CD14-positive monocyte (primary cell): ENCODE data around the gene NKX1-2. TPM values are rescaled to one million over a fixed set of nuclear protein-coding genes. Genes with fewer than 3 reads are reported as not detected.

Experiments
- DNase-seq, 3 donors: peaks; one replicate each; pipeline ENCODE4 v3.0.0-alpha.2; 2011 to 2022
- H2AFZ ChIP-seq: 2 replicates; pipeline ENCODE4 v1.6.0; 2012; ENCODE audit warnings: mild to moderate bottlenecking, low read depth, low read length, inconsistent platforms; ENCODE audit not compliant: insufficient read depth, poor library complexity, severe bottlenecking
- H3K27ac ChIP-seq, 2 donors: 1 replicate in 1 of 2; 2 replicates in 1 of 2; pipeline ENCODE4 v1.5.1; 2012 to 2013; ENCODE audit warnings: low read length in 2 of 2, control low read depth in 1 of 2, inconsistent platforms in 1 of 2, low read depth in 1 of 2, mild to moderate bottlenecking in 1 of 2
- H3K27me3 ChIP-seq, 2 donors: one replicate each; pipeline versions ENCODE4 v1.6.0 to v1.6.1; 2011 to 2013; ENCODE audit warnings: low read length in 2 of 2; ENCODE audit not compliant: control insufficient read depth in 2 of 2, insufficient read depth in 2 of 2
- H3K36me3 ChIP-seq, 2 donors: replicated peaks in 1 of 2; 1 replicate in 1 of 2; 2 replicates in 1 of 2; pipeline versions ENCODE4 v1.5.1 to v1.6.1; 2012 to 2013; ENCODE audit warnings: low read length in 2 of 2, control low read depth in 1 of 2, inconsistent platforms in 1 of 2, mild to moderate bottlenecking in 1 of 2; ENCODE audit not compliant: insufficient read depth in 2 of 2, control insufficient read depth in 1 of 2
- H3K4me1 ChIP-seq, 2 donors: 1 replicate in 1 of 2; 2 replicates in 1 of 2; pipeline versions ENCODE4 v1.5.1 to v1.6.1; 2012 to 2013; ENCODE audit warnings: low read length in 2 of 2, control low read depth in 1 of 2, inconsistent platforms in 1 of 2, mild to moderate bottlenecking in 1 of 2, moderate library complexity in 1 of 2; ENCODE audit not compliant: insufficient read depth in 2 of 2, control insufficient read depth in 1 of 2
- H3K4me2 ChIP-seq: replicated peaks from 2 replicates; pipeline ENCODE3; 2012; ENCODE audit warnings: low read length, moderate library complexity, mild to moderate bottlenecking; ENCODE audit not compliant: poor library complexity, severe bottlenecking; ENCODE audit errors: extremely low read depth
- H3K4me3 ChIP-seq, 3 experiments: fragments of 200-600 bp in 1 of 3; sonication (generic) in 1 of 3; replicated peaks in 1 of 3; 1 replicate in 2 of 3; 2 replicates in 1 of 3; pipeline ENCODE4 v1.5.1; 2011 to 2013; ENCODE audit warnings: low read length in 3 of 3, mild to moderate bottlenecking in 3 of 3, control low read depth in 2 of 3, low read depth in 2 of 3, inconsistent platforms in 1 of 3, moderate library complexity in 1 of 3
- H3K79me2 ChIP-seq: 2 replicates; pipeline ENCODE4 v1.6.0; 2012; ENCODE audit warnings: mild to moderate bottlenecking, control low read depth, inconsistent platforms, low read length, moderate library complexity; ENCODE audit not compliant: insufficient read depth
- H3K9ac ChIP-seq: 2 replicates; pipeline ENCODE4 v1.6.0; 2017; ENCODE audit warnings: low read length, mild to moderate bottlenecking; ENCODE audit not compliant: insufficient read depth, poor library complexity, severe bottlenecking
- H3K9me3 ChIP-seq, 2 donors: replicated peaks in 1 of 2; 1 replicate in 1 of 2; 2 replicates in 1 of 2; pipeline versions ENCODE4 v1.5.1 to v1.6.1; 2012 to 2013; ENCODE audit warnings: low read length in 2 of 2, control low read depth in 1 of 2; ENCODE audit not compliant: control insufficient read depth in 1 of 2, insufficient read depth in 1 of 2
- H4K20me1 ChIP-seq: 2 replicates; pipeline ENCODE4 v1.6.0; 2012; ENCODE audit warnings: mild to moderate bottlenecking, low read length, control low read depth, moderate library complexity; ENCODE audit not compliant: insufficient read depth
- H3K27ac Mint-ChIP-seq, 7 donors: one replicate each; pipeline ENCODE4 v1.8.0; 2020; ENCODE audit warnings: mild to moderate bottlenecking in 7 of 7, mixed read lengths in 7 of 7, moderate library complexity in 6 of 7, inconsistent platforms in 2 of 7
- H3K27me3 Mint-ChIP-seq, 3 donors: one replicate each; pipeline ENCODE4 v1.8.0; 2021 to 2022; ENCODE audit warnings: low read depth in 3 of 3, mild to moderate bottlenecking in 3 of 3, mixed read lengths in 3 of 3, moderate library complexity in 3 of 3, inconsistent platforms in 1 of 3
- H3K36me3 Mint-ChIP-seq, 2 donors: one replicate each; pipeline ENCODE4 v1.8.0; 2020; ENCODE audit warnings: mixed read lengths in 2 of 2, inconsistent platforms in 1 of 2, mild to moderate bottlenecking in 1 of 2
- H3K4me1 Mint-ChIP-seq: one replicate; pipeline ENCODE4 v1.8.0; 2020; ENCODE audit warnings: mild to moderate bottlenecking, mixed read lengths
- H3K4me3 Mint-ChIP-seq, 2 donors: one replicate each; pipeline ENCODE4 v1.8.0; 2020; ENCODE audit warnings: mild to moderate bottlenecking in 2 of 2, mixed read lengths in 2 of 2, moderate library complexity in 1 of 2
- H3K9me3 Mint-ChIP-seq, 7 donors: one replicate each; pipeline ENCODE4 v1.8.0; 2020 to 2022; ENCODE audit warnings: mixed read lengths in 7 of 7, mild to moderate bottlenecking in 6 of 7, moderate library complexity in 6 of 7, inconsistent platforms in 2 of 7
- WGBS: methylation state at CpG from one replicate; pipeline ENCODE4 v1.1.5; 2013; ENCODE audit warnings: missing lambda C conversion rate; ENCODE audit not compliant: insufficient coverage; 5-methylcytosine and 5-hydroxymethylcytosine counted together
- intact Hi-C, 2 donors: fragments of 100-400 bp; cut with micrococcal nuclease; formaldehyde crosslinking; loops; one replicate each; pipeline versions ENCODE4 v1.15.0 to v1.15.1; 2023
- polyA plus RNA-seq, 3 donors: library from polyadenylated mRNA; depleted of rRNA in 1 of 3; unstranded in 2 of 3; stranded (reverse) in 1 of 3; fragments of 300-500 nt in 2 of 3; fragments of >200 nt in 1 of 3; fragmentation: Illumina TruSeq in 2 of 3; gene quantifications; 1 replicate in 2 of 3; 2 replicates in 1 of 3; pipeline ENCODE4 v1.2.3, GENCODE V29; 2012 to 2021
- TF ChIP-seq, protein P1 (sequence below): fragments of 200-600 bp; IDR thresholded peaks from one replicate; pipeline ENCODE4 v1.8.0; 2022; ENCODE audit warnings: antibody characterized with exemption, mild to moderate bottlenecking

NKX1-2 gene
- polyA plus RNA-seq, 3 donors: not detected

GRCh38 chr10:124493214-124493882, 43.5 kb upstream of the NKX1-2 start:
- peak overlapping the region; percentile 70 to 81 for H3K4me3 Mint-ChIP-seq
- H2AFZ ChIP-seq: no peak overlapping the region
- peaks cover 19% of the 10 kb centered on the region for H3K4me1 Mint-ChIP-seq
- H3K36me3 ChIP-seq: peaks cover 0 to 5% of the 10 kb centered on the region in 2 donors
- no peak overlapping the region for H3K27ac ChIP-seq
- 67% methylated on average over 13 of the region's 23 CpGs for WGBS
- no peak overlapping the region for H3K9ac ChIP-seq
- peaks cover 26 to 30% of the 10 kb centered on the region in 2 donors for H3K36me3 Mint-ChIP-seq
- peaks cover 0 to 2% (median 0%) of the 10 kb centered on the region in 3 donors for H3K27me3 Mint-ChIP-seq
- H3K79me2 ChIP-seq: no peaks in the 10 kb centered on the region
- H3K9me3 Mint-ChIP-seq: no peaks in the 10 kb centered on the region
- TF ChIP-seq, protein P1, sequence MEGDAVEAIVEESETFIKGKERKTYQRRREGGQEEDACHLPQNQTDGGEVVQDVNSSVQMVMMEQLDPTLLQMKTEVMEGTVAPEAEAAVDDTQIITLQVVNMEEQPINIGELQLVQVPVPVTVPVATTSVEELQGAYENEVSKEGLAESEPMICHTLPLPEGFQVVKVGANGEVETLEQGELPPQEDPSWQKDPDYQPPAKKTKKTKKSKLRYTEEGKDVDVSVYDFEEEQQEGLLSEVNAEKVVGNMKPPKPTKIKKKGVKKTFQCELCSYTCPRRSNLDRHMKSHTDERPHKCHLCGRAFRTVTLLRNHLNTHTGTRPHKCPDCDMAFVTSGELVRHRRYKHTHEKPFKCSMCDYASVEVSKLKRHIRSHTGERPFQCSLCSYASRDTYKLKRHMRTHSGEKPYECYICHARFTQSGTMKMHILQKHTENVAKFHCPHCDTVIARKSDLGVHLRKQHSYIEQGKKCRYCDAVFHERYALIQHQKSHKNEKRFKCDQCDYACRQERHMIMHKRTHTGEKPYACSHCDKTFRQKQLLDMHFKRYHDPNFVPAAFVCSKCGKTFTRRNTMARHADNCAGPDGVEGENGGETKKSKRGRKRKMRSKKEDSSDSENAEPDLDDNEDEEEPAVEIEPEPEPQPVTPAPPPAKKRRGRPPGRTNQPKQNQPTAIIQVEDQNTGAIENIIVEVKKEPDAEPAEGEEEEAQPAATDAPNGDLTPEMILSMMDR: no peak
- intact Hi-C loops: no loop called here
- H3K27ac Mint-ChIP-seq: peak overlapping the region; percentile 30 to 89 (median 74)
- no peaks in the 10 kb centered on the region for H3K27me3 ChIP-seq
- peaks cover 12 to 17% of the 10 kb centered on the region in 2 donors for H3K4me1 ChIP-seq
- H3K4me2 ChIP-seq: peak overlapping the region; percentile 71
- H4K20me1 ChIP-seq: no peaks in the 10 kb centered on the region
- no peaks in the 10 kb centered on the region for H3K9me3 ChIP-seq
- peak overlapping the region; percentile 36 to 66 (median 38) for H3K4me3 ChIP-seq
- peak; percentile 35 to 63 (median 48) for DNase-seq

DNA sequence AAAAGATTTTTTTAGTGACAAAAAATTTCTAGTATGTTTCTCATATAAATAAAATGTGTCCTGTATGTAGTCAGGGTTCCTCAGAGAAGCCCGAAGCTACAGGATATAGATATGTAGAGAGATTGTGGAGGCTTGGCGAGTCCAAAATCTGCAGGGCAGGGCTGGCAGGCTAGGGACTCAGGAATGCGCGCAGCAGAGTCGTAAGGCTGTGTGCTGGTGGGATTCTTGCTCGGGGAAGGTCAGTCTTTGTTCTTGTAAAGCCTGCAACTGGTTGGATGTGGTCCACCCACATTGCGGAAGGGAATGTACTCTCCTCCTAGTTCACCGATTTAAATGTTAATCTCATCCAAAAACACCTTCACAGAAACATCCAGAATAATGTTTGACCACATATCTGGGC, 42.4 kb upstream of the NKX1-2 start:
- Histone ChIP-seq H3K4me1 (peaks cover 12 to 17% of the 10 kb centered on the region in 2 donors), H2AFZ (no peak overlapping the region), H3K4me3 (no peak overlapping the region), H3K9ac (no peak overlapping the region), H3K9me3 (peaks cover 0 to 1% of the 10 kb centered on the region in 2 donors), H3K36me3 (peaks cover 0 to 5% of the 10 kb centered on the region in 2 donors), H3K27me3 (no peaks in the 10 kb centered on the region), H3K27ac (no peak overlapping the region), H3K79me2 (no peaks in the 10 kb centered on the region), H4K20me1 (no peaks in the 10 kb centered on the region), H3K4me2 (no peak overlapping the region)
- TF ChIP-seq, protein P1: no peak
- peaks cover 0 to 3% (median 2%) of the 10 kb centered on the region in 7 donors for H3K9me3 Mint-ChIP-seq
- H3K4me3 Mint-ChIP-seq: no peak overlapping the region
- H3K27me3 Mint-ChIP-seq: peaks cover 0 to 2% (median 0%) of the 10 kb centered on the region in 3 donors
- intact Hi-C loops: no loop called here
- 98% methylated on average over 8 of the region's 8 CpGs for WGBS
- DNase-seq: no peak
- no peak overlapping the region for H3K27ac Mint-ChIP-seq
- H3K4me1 Mint-ChIP-seq: peaks cover 19% of the 10 kb centered on the region
- peaks cover 30 to 32% of the 10 kb centered on the region in 2 donors for H3K36me3 Mint-ChIP-seq
